Choroid plexus epithelial cell (primary cell): ENCODE results near the gene ST3GAL5.

Source experiments
- DNase-seq: peaks from one replicate; pipeline ENCODE4 v3.0.0-alpha.2; 2010; ENCODE audit warnings: low read depth
- H3K4me3 ChIP-seq: 2 replicates; pipeline ENCODE4 v1.5.1; 2011; ENCODE audit warnings: low read depth, mild to moderate bottlenecking, control low read depth, low read length, moderate library complexity
- TF ChIP-seq, protein P1 (sequence below): conservative IDR thresholded peaks from 2 replicates; pipeline ENCODE4 v1.5.1; 2011; ENCODE audit warnings: low read depth, mild to moderate bottlenecking, control low read depth, inconsistent platforms, low read length, moderate library complexity

Gene ST3GAL5

DNA sequence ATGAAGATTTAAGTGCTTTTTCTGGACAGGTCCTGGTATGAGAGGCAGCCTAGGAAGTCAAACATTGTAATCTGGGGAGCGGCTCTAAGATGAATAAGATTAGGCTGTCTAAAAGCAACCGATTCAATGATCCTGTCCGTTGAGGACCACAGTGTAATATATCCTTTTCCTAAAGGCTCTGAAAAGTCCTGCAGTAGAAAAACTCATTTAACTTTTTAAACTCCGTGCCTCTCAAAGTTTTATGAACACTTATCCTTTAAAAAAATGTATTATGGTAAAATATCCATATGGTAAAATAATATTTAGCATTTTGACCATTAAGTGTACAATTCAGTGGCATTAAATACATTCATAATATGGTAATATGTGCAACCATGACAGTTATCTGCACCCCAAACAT lies 95.2 kb downstream of the ST3GAL5 start:
- TF ChIP-seq, protein P1, sequence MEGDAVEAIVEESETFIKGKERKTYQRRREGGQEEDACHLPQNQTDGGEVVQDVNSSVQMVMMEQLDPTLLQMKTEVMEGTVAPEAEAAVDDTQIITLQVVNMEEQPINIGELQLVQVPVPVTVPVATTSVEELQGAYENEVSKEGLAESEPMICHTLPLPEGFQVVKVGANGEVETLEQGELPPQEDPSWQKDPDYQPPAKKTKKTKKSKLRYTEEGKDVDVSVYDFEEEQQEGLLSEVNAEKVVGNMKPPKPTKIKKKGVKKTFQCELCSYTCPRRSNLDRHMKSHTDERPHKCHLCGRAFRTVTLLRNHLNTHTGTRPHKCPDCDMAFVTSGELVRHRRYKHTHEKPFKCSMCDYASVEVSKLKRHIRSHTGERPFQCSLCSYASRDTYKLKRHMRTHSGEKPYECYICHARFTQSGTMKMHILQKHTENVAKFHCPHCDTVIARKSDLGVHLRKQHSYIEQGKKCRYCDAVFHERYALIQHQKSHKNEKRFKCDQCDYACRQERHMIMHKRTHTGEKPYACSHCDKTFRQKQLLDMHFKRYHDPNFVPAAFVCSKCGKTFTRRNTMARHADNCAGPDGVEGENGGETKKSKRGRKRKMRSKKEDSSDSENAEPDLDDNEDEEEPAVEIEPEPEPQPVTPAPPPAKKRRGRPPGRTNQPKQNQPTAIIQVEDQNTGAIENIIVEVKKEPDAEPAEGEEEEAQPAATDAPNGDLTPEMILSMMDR: no peak
- no peak for DNase-seq
- H3K4me3 ChIP-seq: no peak overlapping the region

DNA sequence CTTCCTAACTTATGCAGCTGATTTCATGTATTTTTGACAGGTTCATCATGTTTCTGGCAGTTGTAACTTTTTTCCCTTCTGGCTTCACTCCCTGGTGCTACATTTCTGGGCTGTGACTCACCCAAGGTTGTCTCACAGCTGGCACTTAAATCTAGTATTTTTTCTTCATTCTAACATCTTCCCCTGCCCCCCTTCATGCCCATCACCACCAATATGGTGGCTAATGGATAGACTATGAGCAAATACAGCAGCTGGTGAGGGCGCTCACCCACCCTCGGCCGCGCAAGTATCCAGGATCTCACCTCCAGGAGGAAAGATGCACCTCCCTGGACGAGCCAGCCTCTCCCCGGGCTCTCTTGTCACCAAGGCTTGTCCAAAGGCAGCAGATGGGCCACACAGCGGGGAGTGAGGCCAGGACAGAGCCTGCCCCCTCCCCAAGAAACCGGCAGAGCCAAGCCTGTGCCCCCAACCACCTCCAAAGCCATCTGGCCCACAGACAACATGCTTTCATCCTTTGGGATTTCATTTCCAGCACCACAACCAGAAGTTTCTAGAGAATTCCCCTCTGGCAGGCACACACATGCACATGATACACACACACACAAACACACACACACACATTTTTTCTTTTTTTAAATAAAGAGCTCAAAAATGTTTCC lies 95.9 kb downstream of the ST3GAL5 start:
- H3K4me3 ChIP-seq: no peak overlapping the region
- DNase-seq: peak; percentile 90
- TF ChIP-seq, protein P1: no peak

DNA sequence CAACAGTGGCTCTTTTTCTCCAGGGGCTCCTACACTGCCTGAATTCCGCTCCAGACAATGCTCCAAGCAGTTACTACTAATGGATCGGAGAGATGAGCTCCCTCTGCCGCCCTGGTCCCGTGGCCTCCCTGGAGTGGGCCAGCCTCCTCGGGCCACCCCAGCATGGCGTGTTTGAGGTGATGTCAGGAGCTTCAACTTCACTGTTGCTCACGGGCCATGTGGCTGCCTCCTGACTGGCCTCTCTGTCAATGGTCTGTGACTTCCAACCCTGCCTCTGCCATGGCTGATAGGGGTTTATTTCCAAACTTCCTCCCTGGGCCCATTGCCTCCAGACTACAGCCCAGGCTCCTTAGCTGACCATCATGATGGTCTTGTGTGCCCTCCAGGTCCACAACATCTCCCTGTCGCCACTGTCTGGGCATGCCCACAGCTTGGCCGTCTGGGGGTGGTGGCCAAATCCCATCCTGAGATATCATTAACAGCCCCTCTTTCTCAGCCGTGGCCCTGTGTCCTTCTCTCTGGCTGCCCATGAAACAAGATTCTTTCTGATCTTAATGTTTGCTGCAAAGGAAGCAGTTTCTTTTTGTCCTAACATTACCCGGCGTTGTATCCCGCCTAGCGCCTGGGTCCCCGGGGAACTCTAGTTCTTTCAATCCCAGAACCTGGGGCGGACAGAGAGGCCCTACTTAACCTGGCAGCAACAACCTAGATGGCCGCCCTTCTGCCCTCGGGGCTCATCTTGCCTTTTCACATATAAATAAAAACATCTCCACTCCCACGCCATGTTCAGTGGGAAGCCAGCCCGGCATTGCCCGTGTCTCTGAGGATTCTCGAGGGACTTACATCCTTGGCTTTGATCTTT lies 96.9 kb downstream of the ST3GAL5 start:
- no peak for DNase-seq
- TF ChIP-seq, protein P1: no peak
- H3K4me3 ChIP-seq: no peak overlapping the region

DNA sequence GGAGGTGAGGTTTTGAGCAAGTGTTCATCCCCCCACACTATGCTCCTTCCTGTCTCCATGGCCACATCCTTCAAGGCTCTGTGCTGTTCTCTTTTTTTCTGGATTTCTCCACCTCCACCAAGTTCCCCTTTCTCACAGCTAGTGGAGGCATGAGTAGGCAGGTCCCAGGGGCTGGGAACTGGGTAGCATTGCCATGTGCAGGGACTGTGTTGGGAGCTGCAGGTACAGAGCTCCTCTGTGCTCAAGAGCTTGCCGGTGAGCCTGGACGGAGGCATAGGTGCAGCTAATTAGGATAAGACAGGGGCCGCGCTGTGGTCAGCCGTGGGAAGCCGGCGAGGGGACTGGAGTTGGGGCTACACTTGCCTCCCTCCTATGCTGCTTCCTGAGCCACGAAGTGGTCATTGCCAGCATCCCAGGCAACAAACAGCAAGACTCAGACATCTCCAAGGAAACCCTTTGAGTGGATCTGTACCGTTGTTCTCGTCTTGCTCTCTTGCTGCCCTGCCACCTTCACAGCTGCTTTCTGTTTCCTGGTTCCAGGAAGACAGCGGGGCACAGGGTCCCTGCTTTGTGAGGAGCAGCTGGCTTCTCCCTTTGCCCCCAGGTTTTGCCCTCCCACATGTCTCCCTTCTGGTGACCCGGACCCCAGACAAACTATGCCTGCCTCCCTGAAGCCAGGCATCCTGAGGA lies 98.1 kb downstream of the ST3GAL5 start:
- no peak overlapping the region for H3K4me3 ChIP-seq
- DNase-seq: no peak
- TF ChIP-seq, protein P1: no peak

DNA sequence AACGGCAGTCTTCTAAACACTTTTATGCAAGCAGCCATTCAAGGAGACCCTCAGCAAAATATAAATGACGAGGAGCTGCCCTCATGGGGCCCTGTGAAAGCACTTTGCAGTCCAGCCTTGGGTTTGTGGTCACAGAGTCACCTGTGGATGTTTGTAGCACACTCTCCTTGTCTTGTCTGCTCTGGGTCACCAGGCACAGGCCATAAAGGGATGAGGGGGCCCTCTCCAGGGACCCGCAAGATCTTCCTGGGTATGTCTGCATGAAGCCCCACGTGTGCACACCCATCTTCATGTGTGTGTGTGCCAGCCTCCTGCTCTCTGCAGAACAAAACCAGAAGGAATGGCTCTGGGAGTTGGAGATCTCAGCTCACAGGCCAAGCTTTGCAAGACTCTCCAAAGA lies 98.8 kb downstream of the ST3GAL5 start:
- no peak for DNase-seq
- H3K4me3 ChIP-seq: no peak overlapping the region
- TF ChIP-seq, protein P1: no peak

DNA sequence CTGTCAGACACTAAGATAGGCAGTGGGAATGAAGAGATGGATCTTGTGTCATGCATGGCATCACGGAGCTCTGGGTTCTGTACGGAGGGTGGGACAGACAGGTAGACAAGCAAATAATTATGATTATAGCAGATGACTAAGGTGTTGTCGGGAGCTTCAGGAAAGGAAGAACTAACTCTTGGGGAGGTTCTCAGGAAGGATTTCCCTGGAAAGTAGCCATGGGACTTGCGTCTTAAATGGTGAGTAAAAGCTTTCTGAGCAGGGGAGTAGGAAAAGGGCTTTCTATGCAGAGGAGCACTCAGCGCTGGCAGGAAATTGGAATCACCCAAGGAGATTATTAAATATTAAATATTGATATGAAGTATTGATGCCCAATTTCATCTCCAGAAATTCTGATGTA lies 99.5 kb downstream of the ST3GAL5 start:
- DNase-seq: no peak
- no peak overlapping the region for H3K4me3 ChIP-seq
- TF ChIP-seq, protein P1: no peak
